NCI-H2196 treated with DMSO at 0.1 percent for 48 hours (cell line): ENCODE results near the gene KCNT1.
"Not testable (repeated sequence)": the region's sequence is repeated elsewhere in the genome, so short reads cannot be mapped to it uniquely, and the experiment has no call there.

ENCODE experiments used
- DNase-seq: peaks from one replicate; lab custom pipeline; 2025; ENCODE audit not compliant: unreplicated experiment; lab: John Stamatoyannopoulos, UW

KCNT1 gene

DNA sequence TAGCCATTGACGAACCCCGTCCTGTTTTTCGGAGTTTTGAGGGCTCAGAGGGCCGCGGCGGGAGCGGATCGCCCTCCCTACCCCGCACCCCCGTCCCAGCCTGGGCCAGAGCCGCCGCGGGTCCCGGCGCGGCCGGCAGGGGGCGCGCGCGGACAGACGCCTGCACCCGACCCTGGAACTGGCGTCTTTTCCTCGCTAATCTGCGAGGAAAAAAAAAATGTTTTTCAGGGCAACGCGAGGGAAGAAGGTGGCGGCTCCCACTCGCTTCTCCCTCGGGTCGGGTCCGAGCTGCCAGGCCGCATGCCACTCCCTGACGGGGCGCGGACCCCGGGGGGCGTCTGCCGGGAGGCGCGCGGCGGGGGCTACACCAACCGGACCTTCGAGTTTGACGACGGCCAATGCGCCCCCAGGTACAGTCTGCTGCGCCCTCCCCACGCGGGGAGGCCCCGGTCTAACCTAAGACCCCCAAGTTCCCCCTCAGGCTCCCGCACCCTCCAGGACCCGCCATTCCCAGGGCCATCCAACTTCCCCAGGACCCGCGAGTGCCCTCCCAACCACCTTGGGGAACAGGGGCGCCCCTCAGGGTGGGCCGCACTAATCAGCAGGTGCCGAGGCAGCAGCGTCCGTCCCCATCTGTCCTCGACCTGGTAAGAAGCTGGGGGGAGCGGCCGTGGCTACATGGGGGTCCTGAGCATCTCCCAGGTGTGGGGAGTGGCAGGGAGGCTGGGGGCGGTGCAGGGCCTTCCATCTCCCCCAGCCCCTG is at the start of gene KCNT1:
TSS of gene KCNT1 (plus strand) at position 227 of the 763 bp plus-strand sequence. CDS start at position 301, 74 bp downstream.
- DNase-seq = peak; percentile 26

DNA sequence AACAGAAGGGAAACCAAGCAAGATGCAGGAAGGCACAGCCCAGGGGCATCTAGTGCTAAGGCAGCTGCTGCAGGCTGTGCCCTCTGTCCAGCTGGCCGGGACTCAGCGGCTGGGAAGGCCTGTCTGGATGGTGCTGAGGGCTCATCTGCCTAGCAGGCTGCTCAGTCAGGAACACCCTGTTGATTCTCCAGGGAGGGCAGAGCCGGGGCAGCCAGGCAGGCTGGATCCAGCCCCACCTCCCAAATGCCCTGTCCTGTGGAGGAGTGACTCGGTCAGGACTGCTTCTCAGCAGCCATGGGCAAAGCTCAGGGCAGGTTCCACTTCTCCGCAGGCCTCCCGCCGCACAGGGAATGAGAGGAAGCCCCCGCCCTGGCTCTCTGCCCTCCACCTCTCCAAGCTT is 46.7 kb upstream of the KCNT1 start:
- no peak for DNase-seq

DNA sequence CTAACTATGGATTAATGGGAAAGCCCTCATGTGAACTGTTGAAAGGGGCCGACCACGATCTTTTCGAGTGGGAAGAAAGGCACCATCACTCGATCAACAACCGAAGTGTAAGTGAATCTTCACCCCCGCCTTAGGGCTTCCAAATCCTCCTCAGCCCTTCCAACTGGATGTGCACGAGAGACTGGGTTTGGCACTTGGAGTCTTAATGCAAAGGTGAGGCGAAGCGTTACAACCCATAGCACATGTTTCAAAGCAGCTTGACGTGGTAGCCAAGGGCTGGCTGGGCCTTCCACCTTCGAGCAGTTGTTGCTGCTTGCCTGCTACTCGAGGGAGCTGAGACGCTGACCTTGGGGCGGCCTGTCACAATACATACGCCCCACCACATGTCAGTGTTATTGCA is 44.6 kb upstream of the KCNT1 start:
- DNase-seq = no peak

DNA sequence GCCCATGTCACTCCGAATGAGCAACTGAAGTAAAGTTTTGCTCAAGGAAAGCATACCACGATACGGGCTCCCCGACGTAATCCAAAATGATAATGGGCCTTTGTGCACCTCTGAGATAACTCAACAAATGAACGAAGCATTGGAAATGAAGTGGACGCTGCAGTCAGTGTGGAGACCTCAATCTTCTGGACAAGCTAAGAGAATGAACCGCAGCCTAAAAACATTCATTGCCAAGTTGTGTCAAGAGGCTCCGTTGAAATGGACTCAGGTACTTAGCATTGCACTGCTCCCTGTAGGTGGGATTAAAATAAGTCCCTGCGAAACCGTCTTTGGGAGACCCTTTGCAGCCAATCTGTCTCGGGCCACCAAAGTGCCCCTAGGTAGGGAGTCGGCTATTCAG is 42.7 kb upstream of the KCNT1 start:
- no peak for DNase-seq

DNA sequence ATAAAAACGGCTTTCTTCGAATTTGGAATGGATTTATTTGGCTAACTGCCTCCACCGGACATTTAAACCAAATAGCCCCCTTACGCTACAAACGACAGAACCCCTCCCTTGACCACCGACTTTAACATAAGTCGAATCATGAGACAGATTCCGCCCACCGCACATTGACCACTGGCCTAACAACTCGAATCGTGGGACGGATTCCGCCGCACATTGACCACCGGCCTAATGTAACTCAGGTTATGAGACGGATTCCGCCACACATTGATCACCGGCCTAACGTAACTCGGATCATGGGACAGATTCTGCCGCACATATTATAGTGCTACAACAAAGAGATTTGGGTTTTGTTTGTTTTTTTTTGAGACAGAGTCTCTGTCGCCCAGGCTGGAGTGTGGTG is 41.6 kb upstream of the KCNT1 start:
- DNase-seq = no peak

DNA sequence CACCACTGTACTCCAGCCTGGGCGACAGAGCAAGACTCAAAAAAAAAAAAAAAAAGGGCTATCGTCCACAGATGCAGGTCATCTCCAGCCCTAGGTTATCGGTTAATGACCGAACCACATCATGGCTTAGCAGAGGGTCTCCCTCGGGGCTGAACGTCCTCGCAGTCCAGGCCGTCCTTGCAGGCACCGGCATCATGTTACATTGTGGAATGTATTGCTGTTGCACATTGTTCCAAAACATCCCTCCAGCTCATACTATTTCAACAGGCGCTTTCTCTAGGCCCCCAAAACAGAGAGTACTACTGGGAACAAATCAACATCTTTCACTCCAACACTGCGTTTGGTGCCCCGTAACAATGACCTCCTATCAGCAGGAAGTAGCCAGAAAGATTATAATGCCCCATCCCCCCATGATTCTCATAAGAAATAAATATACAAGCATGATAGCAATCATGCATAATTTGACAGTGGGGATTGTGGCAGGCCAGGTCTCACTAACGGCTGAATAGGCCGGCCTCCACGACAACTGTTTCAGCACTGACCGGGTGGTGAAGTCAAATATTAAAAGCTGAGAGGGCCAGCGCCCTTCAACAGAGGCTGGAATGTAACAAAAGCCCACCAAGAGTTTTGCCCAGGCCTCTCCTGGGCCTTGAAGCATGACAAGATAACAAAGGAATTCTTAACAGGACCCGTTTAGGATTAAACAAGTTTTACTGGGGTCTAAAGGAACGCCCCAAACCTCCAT is 40.0 kb upstream of the KCNT1 start:
- DNase-seq = no peak

DNA sequence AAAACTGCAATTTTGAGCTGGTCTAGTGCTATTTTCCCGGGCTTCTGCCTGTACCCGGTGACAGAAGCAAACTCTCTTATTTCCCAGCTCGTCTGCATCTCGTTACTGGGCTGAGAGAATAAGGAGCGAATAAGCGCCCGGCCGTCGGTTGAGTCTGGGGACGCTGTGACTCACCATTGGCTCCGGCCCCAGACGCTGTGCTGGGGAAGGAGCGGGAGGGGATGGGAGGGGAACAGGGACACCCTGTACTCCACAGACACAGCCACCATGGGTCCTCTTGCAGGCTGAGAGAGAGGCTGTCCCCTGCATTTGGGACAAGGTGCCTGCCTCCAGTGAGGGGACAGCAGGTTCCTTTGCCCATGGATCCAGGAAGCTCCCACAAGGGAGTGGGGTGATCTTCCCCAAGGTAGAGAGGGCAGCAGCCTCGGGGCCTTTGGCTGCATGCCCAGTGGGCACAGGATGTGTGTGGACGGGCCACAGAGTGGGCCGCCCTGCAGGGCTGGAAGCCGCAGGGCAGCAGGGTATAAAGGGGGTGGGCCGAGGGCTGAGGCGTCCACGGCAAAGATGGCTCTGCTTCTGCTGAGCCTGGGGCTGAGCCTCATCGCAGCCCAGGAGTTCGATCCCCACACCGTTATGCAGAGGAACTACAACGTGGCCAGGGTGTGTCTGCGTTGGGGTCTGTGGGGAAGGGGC is 39.1 kb upstream of the KCNT1 start, which contains the start of gene LCN9:
TSS of gene LCN9 (plus strand) at position 552 of the 693 bp plus-strand sequence. CDS start at position 565, 13 bp downstream.
- DNase-seq = no peak

DNA sequence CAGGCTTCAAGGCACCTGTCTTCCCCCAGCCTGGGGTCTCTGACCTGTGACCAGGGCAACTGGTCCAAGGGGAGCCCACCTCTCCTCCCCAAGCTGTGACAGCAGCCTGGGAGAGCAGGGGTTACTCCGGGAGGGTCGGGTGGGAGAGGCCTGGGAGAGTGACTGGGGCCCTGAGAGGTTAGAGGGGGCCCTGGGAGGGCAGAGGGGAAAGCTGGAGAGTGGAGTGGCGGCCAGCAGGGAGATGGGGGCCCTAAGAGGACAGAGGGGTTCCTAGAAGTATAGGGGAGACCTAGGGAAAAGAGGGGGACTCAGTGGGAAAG is 38.6 kb upstream of the KCNT1 start:
- DNase-seq = no peak

DNA sequence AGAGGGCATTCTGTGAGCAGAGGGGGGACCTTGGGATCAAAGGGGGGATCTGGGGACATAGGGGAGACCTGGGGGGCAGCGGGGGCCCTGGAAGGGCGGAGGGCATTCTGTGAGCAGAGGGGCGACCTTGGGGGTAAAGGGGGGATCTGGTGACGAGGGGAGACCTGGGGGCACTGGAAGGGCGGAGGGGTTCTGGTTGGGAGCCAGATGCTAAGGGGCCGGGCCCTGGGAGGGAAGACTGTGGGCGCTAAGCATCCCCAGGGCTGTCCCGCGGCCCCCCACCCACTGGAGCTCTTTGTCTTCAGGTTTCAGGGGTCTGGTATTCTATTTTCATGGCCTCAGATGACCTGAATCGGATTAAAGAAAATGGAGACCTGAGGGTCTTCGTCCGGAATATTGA is 38.1 kb upstream of the KCNT1 start:
- DNase-seq = no peak

DNA sequence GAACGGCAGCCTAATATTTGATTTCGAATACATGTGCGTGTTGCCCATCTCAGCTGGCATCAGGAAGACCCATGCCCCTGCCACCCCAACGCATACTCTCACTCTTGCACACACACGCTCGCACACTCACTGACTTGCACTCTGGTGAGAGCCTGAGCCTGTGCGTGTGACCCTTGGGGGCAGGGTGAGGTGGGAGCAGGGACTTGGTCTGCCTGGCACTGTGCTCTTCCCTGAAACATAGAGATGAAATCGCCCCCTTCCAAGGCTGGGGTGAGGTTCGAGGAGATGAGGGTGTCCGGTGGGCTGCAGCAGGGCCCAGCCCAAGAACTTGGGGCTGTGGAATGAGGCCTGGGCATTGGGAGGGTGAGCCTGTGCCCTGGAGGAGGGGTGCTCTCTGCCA is 37.7 kb upstream of the KCNT1 start:
- DNase-seq = no peak

DNA sequence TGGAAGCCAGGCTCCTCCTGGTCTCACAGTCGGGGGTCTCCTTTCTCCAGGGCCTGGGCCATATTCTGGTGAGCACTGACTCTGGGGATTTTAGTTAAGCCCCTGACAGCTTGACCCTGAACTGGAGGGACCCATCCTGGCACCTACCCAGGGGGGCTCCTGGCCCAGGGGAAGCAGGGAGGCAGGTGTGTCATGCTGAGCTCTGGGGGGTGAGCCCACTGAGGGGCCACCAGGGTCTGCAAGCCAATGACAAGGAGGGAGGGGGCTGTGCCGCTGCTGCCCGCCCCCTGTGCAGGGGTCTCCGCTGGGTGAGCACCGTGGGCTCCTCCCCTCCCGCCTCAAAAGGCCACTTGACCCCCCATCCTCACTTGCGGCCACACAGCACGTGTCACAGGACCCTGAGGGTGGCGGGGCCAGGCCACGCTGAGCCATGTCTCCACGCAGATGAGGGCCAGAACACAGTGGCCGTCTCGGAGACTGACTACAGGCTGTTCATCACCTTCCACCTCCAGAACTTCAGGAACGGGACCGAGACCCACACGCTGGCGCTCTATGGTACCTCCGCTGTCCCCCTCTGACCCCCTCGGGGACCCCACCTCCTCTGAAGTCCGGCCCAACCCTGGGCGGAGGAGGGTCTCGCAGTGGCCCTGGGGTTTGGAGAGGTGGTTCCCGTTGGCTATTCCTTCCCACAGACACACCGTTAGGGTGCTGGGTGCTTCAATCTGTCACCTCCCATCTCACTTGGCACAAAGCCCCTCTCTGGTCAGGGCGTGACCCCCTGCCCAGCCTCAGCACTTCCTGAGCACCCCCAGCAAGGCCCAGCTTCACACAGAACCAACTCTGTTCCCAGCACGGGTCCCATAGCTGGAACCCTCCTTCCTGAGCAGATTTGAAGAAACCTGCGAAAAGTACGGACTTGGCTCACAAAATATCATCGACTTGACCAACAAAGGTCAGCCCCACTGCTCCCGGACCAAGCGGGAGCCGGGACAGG is 36.9 kb upstream of the KCNT1 start:
- no peak for DNase-seq

DNA sequence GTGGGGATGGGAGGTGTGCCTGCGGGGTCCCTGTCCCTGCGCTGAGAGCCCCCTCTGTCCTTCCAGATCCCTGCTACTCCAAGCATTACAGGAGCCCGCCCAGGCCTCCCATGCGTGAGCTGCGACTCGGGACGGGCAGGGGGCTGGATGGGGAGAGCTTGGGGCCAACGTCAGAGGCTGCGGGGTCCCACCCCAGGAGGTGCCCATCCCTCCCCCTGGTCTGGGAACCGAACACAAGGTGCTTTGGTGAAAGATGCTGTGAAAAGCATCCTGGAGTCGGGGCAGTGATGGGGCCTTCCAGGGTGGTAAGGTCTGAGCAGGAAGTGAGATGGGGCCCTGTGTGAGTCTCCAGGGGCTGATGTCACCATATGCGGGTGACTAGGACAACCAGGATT is 36.2 kb upstream of the KCNT1 start:
- no peak for DNase-seq

DNA sequence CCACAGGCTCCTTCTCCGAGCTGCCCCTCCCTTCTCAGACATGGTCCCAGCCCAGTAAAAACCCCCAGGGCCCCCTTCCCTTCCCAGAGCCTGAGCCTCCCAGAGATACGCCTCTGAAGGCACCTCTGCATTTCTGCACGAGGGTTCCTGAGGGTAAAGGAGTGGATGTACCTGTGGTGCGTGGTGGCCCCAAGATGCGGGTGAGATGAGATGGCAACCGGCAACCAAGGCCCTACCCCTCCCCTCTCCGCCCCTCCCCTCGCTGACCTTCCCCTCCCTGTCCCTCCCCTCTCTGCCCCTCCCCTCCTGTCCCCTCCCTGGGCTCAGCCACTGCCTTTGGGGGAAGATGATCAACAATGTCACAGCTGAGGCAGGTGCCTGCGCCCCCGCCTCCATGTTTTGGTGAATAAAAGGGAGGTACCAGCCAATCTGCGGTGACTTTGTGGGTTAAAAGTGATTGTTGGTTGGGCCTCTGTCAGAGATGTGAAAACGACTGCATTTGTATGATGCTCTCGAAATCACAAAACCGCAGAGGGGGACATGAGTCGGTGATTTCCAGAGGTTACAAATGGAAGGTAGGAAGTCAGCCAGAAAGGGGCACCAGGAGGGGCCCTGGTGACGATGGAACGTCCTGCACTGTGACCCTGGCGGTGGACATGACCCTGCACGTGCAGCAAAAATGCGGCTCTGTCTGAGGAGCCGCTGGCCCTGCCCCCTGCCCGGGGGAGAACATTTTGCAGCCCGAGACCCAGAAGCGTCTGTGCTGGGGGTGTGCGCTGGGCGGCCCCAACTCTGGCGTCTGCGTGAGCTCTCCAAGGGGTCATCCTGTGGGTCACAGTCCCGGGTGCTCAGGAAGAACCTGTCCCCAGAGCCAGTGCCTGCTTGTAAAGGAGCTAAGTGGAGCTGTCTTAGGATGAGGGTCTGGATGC is 35.2 kb upstream of the KCNT1 start:
- DNase-seq = no peak

DNA sequence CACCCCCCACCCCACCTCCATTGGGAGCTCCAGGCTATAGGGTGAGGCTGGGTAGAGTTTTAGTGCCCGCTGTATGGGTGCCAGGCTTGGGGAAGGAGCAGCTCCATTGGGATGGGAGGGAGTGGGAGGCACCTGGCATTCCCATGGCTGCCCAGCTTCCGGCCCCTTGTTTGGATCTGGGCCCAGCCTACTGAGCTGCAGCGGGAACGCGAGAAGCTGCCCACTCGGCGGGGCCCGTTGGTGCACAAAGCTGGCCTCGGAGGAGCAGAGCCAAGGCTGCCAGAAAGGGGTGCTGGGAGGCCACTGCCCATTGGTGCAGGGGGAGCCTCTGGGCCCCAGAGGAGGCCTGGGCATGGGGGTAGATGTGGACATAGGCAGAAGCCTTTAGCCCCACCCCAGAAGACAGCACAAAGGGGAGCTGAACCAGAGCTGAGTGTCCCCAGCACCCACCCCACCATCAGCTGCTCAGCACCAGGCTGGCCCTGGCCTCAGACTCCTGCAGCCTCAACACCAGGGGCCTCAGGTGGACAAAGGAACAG is 34.5 kb upstream of the KCNT1 start:
- DNase-seq = no peak

DNA sequence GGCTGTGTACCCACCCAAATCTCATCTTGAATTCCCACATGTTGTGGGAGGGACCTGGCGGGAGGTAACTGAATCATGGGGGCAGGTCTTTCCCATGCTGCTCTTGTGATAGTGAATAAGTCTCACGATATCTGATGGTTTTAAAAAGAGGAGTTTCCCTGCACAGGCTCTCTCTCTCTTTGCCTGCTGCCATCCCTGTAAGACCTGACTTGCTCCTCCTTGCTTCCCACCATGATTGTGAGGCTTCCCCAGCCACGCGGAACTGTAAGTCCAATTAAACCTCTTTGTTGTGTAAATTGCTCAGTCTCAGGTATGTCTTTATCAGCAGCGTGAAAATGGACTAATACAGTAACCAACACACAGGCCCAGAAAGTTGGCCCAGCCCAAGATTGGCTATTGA is 33.0 kb upstream of the KCNT1 start:
- DNase-seq = not testable (repeated sequence)

DNA sequence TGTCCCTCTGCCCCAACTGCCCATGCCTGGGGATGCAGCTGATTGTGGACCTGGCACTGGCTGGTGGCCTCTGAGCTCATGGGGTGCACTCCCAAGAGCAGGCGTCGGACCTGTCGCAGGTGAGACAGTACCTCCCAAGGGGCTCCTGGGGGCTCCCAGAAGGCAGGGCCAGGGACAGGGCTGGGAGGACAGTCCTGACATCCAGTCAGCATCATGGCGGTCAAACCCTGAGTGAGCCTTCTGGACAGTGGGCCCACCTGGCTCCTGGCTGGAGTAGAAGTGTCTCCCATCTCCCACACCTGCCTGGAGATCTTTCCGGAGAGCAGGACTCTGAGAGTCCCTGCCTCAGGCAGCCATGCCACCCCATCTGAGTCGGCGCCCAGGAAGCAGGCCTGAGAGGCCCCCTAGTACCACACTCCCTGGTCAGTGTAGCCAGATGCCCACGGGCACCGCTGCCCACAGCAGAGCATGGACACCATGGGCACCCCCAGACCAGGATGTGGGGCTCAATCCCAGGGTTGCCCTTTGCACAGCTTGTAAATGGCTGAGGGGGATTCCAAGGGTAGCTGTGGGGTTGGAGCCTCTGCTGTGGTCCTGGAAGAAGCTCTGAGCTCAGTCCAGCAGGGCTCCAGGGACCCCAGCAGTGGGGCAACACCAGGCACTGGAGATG is 32.2 kb upstream of the KCNT1 start:
- no peak for DNase-seq

DNA sequence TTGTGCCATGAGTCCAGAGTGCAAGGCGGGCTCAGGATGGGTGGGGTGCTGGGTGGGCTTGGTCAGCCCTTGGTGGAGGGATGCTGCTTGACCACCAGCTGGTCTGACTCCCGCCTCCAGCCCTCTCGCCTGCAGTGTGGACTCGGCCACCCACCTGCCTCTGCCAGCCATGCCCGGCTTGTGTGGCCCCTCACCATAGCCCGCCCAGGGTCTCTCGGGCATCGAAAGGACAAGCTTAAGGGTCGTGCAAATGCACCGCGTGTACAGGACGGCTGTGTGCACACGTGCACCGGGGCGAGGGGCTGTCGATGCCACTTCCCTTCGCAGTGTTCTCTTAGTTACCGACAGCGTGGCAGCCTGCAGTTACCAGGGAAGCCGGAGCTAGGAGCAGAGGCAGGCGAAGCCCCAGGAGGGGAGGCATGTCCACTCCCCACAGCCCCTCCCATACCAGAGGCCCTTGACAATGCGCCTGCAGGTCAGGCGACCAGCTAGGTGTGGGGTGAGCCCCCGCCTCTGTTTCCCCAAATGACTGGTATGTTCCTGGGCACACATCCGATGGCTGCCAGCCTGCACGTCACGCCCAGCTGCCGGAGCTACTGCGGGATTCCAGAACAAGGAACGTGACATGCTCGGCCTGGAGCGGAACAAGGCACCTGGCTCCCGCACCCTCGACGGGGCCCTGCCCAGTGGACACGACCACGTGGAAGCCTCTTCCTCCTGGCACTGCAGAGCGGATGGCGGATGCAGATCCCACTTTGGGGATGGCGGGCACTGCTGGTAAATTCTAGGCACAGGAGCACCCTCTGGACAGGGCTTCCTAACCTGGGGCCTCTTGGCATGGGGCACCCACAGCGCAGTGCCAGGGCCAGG is 31.0 kb upstream of the KCNT1 start:
- no peak for DNase-seq

DNA sequence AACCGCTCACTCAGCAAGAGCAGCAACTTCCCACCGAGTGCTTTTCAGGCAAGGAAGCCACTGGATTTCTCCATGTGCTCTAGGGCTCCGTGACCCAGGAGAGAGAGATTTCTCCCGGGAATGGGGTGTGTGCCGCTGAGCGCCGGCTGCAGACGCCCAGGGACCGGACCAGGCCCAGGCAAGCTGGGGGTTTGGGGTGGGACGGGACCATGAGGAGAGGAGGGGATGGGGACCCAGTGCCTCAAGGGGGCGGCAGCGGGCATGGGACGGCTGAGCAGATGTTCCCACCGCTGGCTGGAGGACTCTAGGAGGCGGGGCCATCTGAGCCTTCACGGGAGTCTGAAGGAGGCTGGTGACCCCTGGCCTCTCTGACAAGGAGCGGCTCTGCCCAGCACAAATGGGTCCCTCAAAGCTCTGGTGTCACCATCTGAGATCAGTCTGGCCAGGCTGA is 30.4 kb upstream of the KCNT1 start:
- DNase-seq = no peak
